ENCODE data around the gene MAGED4B. TPM values are rescaled to one million over a fixed set of nuclear protein-coding genes. Genes with fewer than 3 reads are reported as not detected.

MAGED4B gene
- total and polyA plus RNA-seq, 9 of the 15 experiments (the other 6 are each of a cell fraction or from before 2014, with no cell fraction given) = not detected

- WGBS (ENCODE audit: insufficient coverage, low coverage, missing lambda C conversion rate) = 0% methylated on average over 2 of the region's 2 CpGs
- intact Hi-C loops (cut with micrococcal nuclease) = no loop called here
Observed at GRCh38 chrX:52031371-52031770, 37.6 kb downstream of the MAGED4B start.

GRCh38 chrX:52015794-52016193 lies 53.2 kb downstream of the MAGED4B start:
- no peaks in the 10 kb centered on the region for H3K9me1 ChIP-seq (ENCODE audit: control insufficient read depth, insufficient read depth, low read length)
- DNase-seq (ENCODE audit: extremely low read depth in 1 of 4, low spot score in 3 of 4) = no peak
- no peaks in the 10 kb centered on the region for H4K20me1 ChIP-seq (replicated peaks; ENCODE audit: control insufficient read depth, insufficient read depth, low read length)
- 0% methylated on average over 3 of the region's 3 CpGs for whole genome bisulfite sequencing (ENCODE audit: insufficient coverage, low coverage, missing lambda C conversion rate)
- H3K36me3 ChIP-seq (ENCODE audit: control insufficient read depth, insufficient read depth, low read length) = no peaks in the 10 kb centered on the region
- H3K4me2 ChIP-seq (ENCODE audit: insufficient read depth, low read length) = no peak overlapping the region
- intact Hi-C loops (cut with micrococcal nuclease) (no loop called here), in situ Hi-C loops (cut with MboI) (no loop called here)
- H3K27ac ChIP-seq (ENCODE audit: extremely low read depth, low read depth, low read length) = no peak overlapping the region
- H3K4me3 ChIP-seq = no peak overlapping the region
- no peak overlapping the region for H2AFZ ChIP-seq (ENCODE audit: low read depth, low read length)
- H3K4me1 ChIP-seq (replicated peaks in 1 of 2; ENCODE audit: control insufficient read depth in 2 of 2, insufficient read depth in 2 of 2, low read length in 2 of 2) = no peaks in the 10 kb centered on the region
- FAIRE-seq = no peak
- no peak for ATAC-seq
- no peaks in the 10 kb centered on the region for H3K9me3 ChIP-seq (replicated peaks; ENCODE audit: control insufficient read depth, insufficient read depth, low read depth, low read length)
- no peaks in the 10 kb centered on the region for H3K79me2 ChIP-seq (ENCODE audit: control insufficient read depth, insufficient read depth, low read length)
- CTCF ChIA-PET (ENCODE audit: low intra/inter-chr PET ratio) = no interaction called here
- no TSS peak for BruUV-seq (replicated peaks)
- POLR2A ChIA-PET = no interaction called here
- no peaks in the 10 kb centered on the region for H3K27me3 ChIP-seq (ENCODE audit: control insufficient read depth in 2 of 2, insufficient read depth in 2 of 2, low read length in 2 of 2)
- H3K9ac ChIP-seq (ENCODE audit: insufficient read depth in 1 of 2, low read depth in 2 of 2, low read length in 2 of 2) = no peak overlapping the region
- TF ChIP-seq ZNF644 (tag; IDR thresholded peaks at IDR 0.05; ENCODE audit: low read depth) (no peak), HOXB6 (CRISPR knock-in tag; IDR thresholded peaks at IDR 0.05; ENCODE audit: borderline replicate concordance) (no peak), SRSF1 (IDR thresholded peaks at IDR 0.05; ENCODE audit: low read depth, low read length) (no peak), HDAC2 (IDR thresholded peaks at IDR 0.05) (no peak), YBX1 (IDR thresholded peaks at IDR 0.05) (no peak), SNRNP70 (optimal IDR thresholded peaks at IDR 0.05; ENCODE audit: low read depth, low read length) (no peak), IRF2 (CRISPR knock-in tag; IDR thresholded peaks at IDR 0.05) (no peak), TCF7L2 (IDR thresholded peaks at IDR 0.05; ENCODE audit: low read depth, low read length) (no peak), ZSCAN29 (IDR thresholded peaks at IDR 0.05) (no peak), EP300 (IDR thresholded peaks at IDR 0.05; ENCODE audit: low read length) (no peak), DDX20 (tag; IDR thresholded peaks at IDR 0.05; ENCODE audit: low read depth) (no peak)
- TF ChIP-seq, protein P1, sequence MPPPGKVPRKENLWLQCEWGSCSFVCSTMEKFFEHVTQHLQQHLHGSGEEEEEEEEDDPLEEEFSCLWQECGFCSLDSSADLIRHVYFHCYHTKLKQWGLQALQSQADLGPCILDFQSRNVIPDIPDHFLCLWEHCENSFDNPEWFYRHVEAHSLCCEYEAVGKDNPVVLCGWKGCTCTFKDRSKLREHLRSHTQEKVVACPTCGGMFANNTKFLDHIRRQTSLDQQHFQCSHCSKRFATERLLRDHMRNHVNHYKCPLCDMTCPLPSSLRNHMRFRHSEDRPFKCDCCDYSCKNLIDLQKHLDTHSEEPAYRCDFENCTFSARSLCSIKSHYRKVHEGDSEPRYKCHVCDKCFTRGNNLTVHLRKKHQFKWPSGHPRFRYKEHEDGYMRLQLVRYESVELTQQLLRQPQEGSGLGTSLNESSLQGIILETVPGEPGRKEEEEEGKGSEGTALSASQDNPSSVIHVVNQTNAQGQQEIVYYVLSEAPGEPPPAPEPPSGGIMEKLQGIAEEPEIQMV (tag; conservative IDR thresholded peaks at IDR 0.05; ENCODE audit: low read depth) = no peak

More at GRCh38 chrX:52031371-52031770, 37.6 kb downstream of the MAGED4B start:
- H4K20me1 ChIP-seq (replicated peaks; ENCODE audit: control insufficient read depth, insufficient read depth, low read length) = no peaks in the 10 kb centered on the region
- H3K79me2 ChIP-seq (ENCODE audit: control insufficient read depth, insufficient read depth, low read length) = no peaks in the 10 kb centered on the region
- H3K4me2 ChIP-seq (ENCODE audit: insufficient read depth, low read length) = no peak overlapping the region
- H3K9ac ChIP-seq (ENCODE audit: insufficient read depth in 1 of 2, low read depth in 2 of 2, low read length in 2 of 2) = no peak overlapping the region
- H3K36me3 ChIP-seq (ENCODE audit: control insufficient read depth, insufficient read depth, low read length) = no peaks in the 10 kb centered on the region
- no peaks in the 10 kb centered on the region for H3K4me1 ChIP-seq (replicated peaks in 1 of 2; ENCODE audit: control insufficient read depth in 2 of 2, insufficient read depth in 2 of 2, low read length in 2 of 2)
- no peaks in the 10 kb centered on the region for H3K9me3 ChIP-seq (replicated peaks; ENCODE audit: control insufficient read depth, insufficient read depth, low read depth, low read length)
- ChIA-PET POLR2A (no interaction called here), CTCF (ENCODE audit: low intra/inter-chr PET ratio) (no interaction called here)
- H3K9me1 ChIP-seq (ENCODE audit: control insufficient read depth, insufficient read depth, low read length) = no peaks in the 10 kb centered on the region
- H3K4me3 ChIP-seq = no peak overlapping the region
- H2AFZ ChIP-seq (ENCODE audit: low read depth, low read length) = no peak overlapping the region
- no peak for FAIRE-seq
- in situ Hi-C loops (cut with MboI) = no loop called here
- no peak for DNase-seq (ENCODE audit: extremely low read depth in 1 of 4, low spot score in 3 of 4)
- TF ChIP-seq PTTG1 (tag; IDR thresholded peaks at IDR 0.05; ENCODE audit: low read depth) (no peak), TCF7 (IDR thresholded peaks at IDR 0.05; ENCODE audit: borderline replicate concordance) (no peak), HNRNPK (IDR thresholded peaks at IDR 0.05; ENCODE audit: low read depth, low read length, poor library complexity, severe bottlenecking) (no peak)
- TF ChIP-seq, protein P2, sequence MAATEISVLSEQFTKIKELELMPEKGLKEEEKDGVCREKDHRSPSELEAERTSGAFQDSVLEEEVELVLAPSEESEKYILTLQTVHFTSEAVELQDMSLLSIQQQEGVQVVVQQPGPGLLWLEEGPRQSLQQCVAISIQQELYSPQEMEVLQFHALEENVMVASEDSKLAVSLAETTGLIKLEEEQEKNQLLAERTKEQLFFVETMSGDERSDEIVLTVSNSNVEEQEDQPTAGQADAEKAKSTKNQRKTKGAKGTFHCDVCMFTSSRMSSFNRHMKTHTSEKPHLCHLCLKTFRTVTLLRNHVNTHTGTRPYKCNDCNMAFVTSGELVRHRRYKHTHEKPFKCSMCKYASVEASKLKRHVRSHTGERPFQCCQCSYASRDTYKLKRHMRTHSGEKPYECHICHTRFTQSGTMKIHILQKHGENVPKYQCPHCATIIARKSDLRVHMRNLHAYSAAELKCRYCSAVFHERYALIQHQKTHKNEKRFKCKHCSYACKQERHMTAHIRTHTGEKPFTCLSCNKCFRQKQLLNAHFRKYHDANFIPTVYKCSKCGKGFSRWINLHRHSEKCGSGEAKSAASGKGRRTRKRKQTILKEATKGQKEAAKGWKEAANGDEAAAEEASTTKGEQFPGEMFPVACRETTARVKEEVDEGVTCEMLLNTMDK (IDR thresholded peaks at IDR 0.05; ENCODE audit: borderline replicate concordance, insufficient read depth, low read depth, low read length, poor library complexity, severe bottlenecking) = no peak
- H3K27me3 ChIP-seq (ENCODE audit: control insufficient read depth in 2 of 2, insufficient read depth in 2 of 2, low read length in 2 of 2) = no peaks in the 10 kb centered on the region
- H3K27ac ChIP-seq (ENCODE audit: extremely low read depth, low read depth, low read length) = no peak overlapping the region
- no TSS peak for BruUV-seq (replicated peaks)
- no peak for ATAC-seq
